HepG2 (cell line): Measurements from ENCODE around the gene LYPLA2. TPM values are rescaled to one million over a fixed set of nuclear protein-coding genes. Genes with fewer than 3 reads are reported as not detected.

ENCODE experiments used
- ARID2 ChIP-seq: sonication (generic); formaldehyde crosslinking; IDR thresholded peaks from 2 replicates; pipeline ENCODE4 v1.8.1; 2022; ENCODE audit warnings: mild to moderate bottlenecking, missing genetic modification reagents, borderline replicate concordance
- CHD2 ChIP-seq: IDR thresholded peaks from 2 replicates; pipeline ENCODE4 v1.6.1; 2011; ENCODE audit warnings: low read depth, low read length, improper control_type of control experiment
- GLI4 ChIP-seq: sonication (generic); formaldehyde crosslinking; IDR thresholded peaks from 2 replicates; pipeline ENCODE4 v1.5.1; 2020; ENCODE audit warnings: missing genetic modification reagents, mild to moderate bottlenecking, moderate library complexity, borderline replicate concordance
- HOXA7 ChIP-seq: sonication (generic); formaldehyde crosslinking; IDR thresholded peaks from 2 replicates; pipeline ENCODE4 v1.8.1; 2022; ENCODE audit warnings: mild to moderate bottlenecking, missing genetic modification reagents, moderate library complexity
- SMAD9 ChIP-seq: sonication (generic); formaldehyde crosslinking; IDR thresholded peaks from 2 replicates; pipeline ENCODE4 v1.5.1; 2020; ENCODE audit warnings: mild to moderate bottlenecking, missing genetic modification reagents
- ZBTB1 ChIP-seq: sonication (generic); formaldehyde crosslinking; IDR thresholded peaks from 2 replicates; pipeline ENCODE4 v1.4.0; 2020; ENCODE audit warnings: missing genetic modification reagents, borderline replicate concordance
- ZBTB21 ChIP-seq: sonication (generic); formaldehyde crosslinking; IDR thresholded peaks from 2 replicates; pipeline ENCODE4 v1.4.0; 2020; ENCODE audit warnings: missing genetic modification reagents
- ZFP37 ChIP-seq: sonication (generic); formaldehyde crosslinking; IDR thresholded peaks from 2 replicates; pipeline ENCODE4 v1.4.0; 2020; ENCODE audit warnings: missing genetic modification reagents, borderline replicate concordance
- ZFYVE20 ChIP-seq: sonication (generic); formaldehyde crosslinking; IDR thresholded peaks from 2 replicates; pipeline ENCODE4 v1.8.0; 2023; ENCODE audit warnings: low read depth, mild to moderate bottlenecking, moderate library complexity, missing genetic modification reagents, borderline replicate concordance
- ZNF17 ChIP-seq: sonication (generic); formaldehyde crosslinking; IDR thresholded peaks from 2 replicates; pipeline ENCODE4 v1.5.0; 2020; ENCODE audit warnings: mild to moderate bottlenecking, missing genetic modification reagents
- ZNF773 ChIP-seq: sonication (generic); formaldehyde crosslinking; IDR thresholded peaks from 2 replicates; pipeline ENCODE4 v1.4.0; 2020; ENCODE audit warnings: missing genetic modification reagents, borderline replicate concordance
- polyA plus RNA-seq, 8 experiments: library from polyadenylated mRNA; depleted of rRNA in 3 of 8; stranded (reverse) in 7 of 8; unstranded in 1 of 8; fragments of >200 nt; fragmentation: Illumina TruSeq in 4 of 8; extraction: Trizol in 4 of 8; gene quantifications; 2 replicates each; pipeline versions ENCODE4 v1.2.1 to v1.2.3, GENCODE V29; 2011 to 2016; ENCODE audit warnings: low read depth in 4 of 8, missing spikeins in 1 of 8, mixed read lengths in 1 of 8; ENCODE audit not compliant: insufficient read depth in 1 of 8
- total RNA-seq, 5 experiments: library from RNA; depleted of rRNA; stranded (reverse); fragments of >200 nt; fragmentation: Illumina TruSeq; extraction: Trizol; gene quantifications; 2 replicates each; pipeline ENCODE4 v1.2.3, GENCODE V29; 2016; ENCODE audit warnings: low read depth in 1 of 5
- TF ChIP-seq, protein P1 (sequence below): sonication (generic); formaldehyde crosslinking; IDR thresholded peaks from 2 replicates; pipeline ENCODE4 v1.4.0; 2020; ENCODE audit warnings: missing genetic modification reagents
- TF ChIP-seq, protein P2 (sequence below): fragments of 450-650 bp; IDR thresholded peaks from 2 replicates; pipeline ENCODE4 v1.6.1; 2016
- TF ChIP-seq, protein P3 (sequence below), 2 experiments: fragments of 450-650 bp in 1 of 2; sonication (generic) in 1 of 2; formaldehyde crosslinking in 1 of 2; IDR thresholded peaks; 2 replicates each; pipeline versions ENCODE4 v1.6.1 to v1.8.0; 2016 to 2022; ENCODE audit warnings: antibody characterized with exemption in 1 of 2, mild to moderate bottlenecking in 1 of 2, missing genetic modification reagents in 1 of 2

Gene LYPLA2
- total and polyA plus RNA-seq, 2 of the 13 experiments (the other 11 are each of a cell fraction or from before 2014, with no cell fraction given): 72.1 to 73.2 TPM

DNA sequence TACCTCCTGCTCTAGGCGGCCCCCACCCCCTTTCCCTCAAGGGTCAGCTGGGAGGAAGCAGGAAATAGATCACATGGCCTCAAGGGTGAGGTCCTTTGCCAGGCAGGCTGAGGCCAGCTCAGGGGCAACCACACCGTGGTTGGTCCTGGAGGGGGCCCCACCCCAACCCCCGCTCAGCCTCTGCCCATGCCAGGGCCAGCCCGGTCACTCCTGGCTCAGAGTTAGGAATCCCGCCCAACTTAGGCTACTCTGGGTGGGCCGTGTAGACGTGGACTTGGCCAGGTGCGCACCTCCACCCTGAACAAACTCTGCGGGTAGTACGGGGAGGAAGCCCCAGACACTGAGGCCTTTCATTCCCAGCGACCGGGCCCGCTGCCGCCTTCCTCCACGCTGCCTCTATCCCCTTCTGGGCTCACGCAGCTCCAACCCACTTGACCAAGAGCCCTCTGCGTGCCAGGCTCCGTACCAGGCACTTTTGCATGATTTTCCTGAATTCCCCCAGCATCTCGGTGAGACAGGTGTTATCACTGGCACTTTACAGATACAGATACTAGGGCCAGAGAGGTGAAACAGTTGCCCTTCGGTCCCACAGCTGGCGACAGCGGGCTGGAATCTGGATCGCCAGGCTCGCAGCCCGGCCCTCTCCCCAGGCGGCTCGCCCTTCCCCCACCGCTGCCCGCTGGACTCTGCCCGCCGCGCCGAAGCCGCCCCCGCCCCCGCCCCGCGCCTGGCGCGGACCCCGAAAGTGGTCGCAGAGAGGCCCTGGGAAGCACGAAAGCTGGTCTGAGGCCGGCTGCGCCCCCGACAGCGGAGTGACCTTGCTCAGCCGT, 8.8 kb downstream of the LYPLA2 start (continued):
- TF ChIP-seq, protein P1, sequence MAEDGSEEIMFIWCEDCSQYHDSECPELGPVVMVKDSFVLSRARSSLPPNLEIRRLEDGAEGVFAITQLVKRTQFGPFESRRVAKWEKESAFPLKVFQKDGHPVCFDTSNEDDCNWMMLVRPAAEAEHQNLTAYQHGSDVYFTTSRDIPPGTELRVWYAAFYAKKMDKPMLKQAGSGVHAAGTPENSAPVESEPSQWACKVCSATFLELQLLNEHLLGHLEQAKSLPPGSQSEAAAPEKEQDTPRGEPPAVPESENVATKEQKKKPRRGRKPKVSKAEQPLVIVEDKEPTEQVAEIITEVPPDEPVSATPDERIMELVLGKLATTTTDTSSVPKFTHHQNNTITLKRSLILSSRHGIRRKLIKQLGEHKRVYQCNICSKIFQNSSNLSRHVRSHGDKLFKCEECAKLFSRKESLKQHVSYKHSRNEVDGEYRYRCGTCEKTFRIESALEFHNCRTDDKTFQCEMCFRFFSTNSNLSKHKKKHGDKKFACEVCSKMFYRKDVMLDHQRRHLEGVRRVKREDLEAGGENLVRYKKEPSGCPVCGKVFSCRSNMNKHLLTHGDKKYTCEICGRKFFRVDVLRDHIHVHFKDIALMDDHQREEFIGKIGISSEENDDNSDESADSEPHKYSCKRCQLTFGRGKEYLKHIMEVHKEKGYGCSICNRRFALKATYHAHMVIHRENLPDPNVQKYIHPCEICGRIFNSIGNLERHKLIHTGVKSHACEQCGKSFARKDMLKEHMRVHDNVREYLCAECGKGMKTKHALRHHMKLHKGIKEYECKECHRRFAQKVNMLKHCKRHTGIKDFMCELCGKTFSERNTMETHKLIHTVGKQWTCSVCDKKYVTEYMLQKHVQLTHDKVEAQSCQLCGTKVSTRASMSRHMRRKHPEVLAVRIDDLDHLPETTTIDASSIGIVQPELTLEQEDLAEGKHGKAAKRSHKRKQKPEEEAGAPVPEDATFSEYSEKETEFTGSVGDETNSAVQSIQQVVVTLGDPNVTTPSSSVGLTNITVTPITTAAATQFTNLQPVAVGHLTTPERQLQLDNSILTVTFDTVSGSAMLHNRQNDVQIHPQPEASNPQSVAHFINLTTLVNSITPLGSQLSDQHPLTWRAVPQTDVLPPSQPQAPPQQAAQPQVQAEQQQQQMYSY (CRISPR knock-in tag): no peak
- TF ChIP-seq ZBTB1 (CRISPR knock-in tag) (no peak), SMAD9 (CRISPR knock-in tag) (0 out of 2 replicates have a peak, but pooled peaks have one; percentile 30), GLI4 (CRISPR knock-in tag) (0 out of 2 replicates have a peak, but pooled peaks have one; percentile 33), ZNF773 (CRISPR knock-in tag) (no peak), ARID2 (CRISPR knock-in tag) (no peak; the same call in 1 of the 2 replicates), ZBTB21 (CRISPR knock-in tag) (no peak), ZNF17 (CRISPR knock-in tag) (no peak), HOXA7 (CRISPR knock-in tag) (no peak), CHD2 (no peak), ZFYVE20 (CRISPR knock-in tag) (no peak), ZFP37 (CRISPR knock-in tag) (no peak)
- TF ChIP-seq, protein P2, sequence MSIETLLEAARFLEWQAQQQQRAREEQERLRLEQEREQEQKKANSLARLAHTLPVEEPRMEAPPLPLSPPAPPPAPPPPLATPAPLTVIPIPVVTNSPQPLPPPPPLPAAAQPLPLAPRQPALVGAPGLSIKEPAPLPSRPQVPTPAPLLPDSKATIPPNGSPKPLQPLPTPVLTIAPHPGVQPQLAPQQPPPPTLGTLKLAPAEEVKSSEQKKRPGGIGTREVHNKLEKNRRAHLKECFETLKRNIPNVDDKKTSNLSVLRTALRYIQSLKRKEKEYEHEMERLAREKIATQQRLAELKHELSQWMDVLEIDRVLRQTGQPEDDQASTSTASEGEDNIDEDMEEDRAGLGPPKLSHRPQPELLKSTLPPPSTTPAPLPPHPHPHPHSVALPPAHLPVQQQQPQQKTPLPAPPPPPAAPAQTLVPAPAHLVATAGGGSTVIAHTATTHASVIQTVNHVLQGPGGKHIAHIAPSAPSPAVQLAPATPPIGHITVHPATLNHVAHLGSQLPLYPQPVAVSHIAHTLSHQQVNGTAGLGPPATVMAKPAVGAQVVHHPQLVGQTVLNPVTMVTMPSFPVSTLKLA: no peak
- TF ChIP-seq, protein P3, sequence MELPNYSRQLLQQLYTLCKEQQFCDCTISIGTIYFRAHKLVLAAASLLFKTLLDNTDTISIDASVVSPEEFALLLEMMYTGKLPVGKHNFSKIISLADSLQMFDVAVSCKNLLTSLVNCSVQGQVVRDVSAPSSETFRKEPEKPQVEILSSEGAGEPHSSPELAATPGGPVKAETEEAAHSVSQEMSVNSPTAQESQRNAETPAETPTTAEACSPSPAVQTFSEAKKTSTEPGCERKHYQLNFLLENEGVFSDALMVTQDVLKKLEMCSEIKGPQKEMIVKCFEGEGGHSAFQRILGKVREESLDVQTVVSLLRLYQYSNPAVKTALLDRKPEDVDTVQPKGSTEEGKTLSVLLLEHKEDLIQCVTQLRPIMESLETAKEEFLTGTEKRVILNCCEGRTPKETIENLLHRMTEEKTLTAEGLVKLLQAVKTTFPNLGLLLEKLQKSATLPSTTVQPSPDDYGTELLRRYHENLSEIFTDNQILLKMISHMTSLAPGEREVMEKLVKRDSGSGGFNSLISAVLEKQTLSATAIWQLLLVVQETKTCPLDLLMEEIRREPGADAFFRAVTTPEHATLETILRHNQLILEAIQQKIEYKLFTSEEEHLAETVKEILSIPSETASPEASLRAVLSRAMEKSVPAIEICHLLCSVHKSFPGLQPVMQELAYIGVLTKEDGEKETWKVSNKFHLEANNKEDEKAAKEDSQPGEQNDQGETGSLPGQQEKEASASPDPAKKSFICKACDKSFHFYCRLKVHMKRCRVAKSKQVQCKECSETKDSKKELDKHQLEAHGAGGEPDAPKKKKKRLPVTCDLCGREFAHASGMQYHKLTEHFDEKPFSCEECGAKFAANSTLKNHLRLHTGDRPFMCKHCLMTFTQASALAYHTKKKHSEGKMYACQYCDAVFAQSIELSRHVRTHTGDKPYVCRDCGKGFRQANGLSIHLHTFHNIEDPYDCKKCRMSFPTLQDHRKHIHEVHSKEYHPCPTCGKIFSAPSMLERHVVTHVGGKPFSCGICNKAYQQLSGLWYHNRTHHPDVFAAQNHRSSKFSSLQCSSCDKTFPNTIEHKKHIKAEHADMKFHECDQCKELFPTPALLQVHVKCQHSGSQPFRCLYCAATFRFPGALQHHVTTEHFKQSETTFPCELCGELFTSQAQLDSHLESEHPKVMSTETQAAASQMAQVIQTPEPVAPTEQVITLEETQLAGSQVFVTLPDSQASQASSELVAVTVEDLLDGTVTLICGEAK (IDR thresholded peaks at IDR 0.05): no peak
- TF ChIP-seq, protein P3 (CRISPR knock-in tag; IDR thresholded peaks at IDR 0.05): no peak
